ENCODE results near the gene CERS6. TPM values are rescaled to one million over a fixed set of nuclear protein-coding genes. Genes with fewer than 3 reads are reported as not detected.

Gene CERS6
- total RNA-seq, 1 donor from 2014 or later, result 27.7 TPM

GRCh38 chr2:168780669-168781071 is 324.6 kb downstream of the CERS6 start:
- no peak for DNase-seq (ENCODE audit: extremely low spot score in 2 of 2)
- Histone ChIP-seq H3K27me3 (no peaks in the 10 kb centered on the region), H3K4me1 (no peaks in the 10 kb centered on the region), H3K9me3 (no peaks in the 10 kb centered on the region), H3K27ac (no peak overlapping the region), H3K36me3 (no peaks in the 10 kb centered on the region), H3K4me3 (no peak overlapping the region)
- TF ChIP-seq POLR2A (IDR thresholded peaks at IDR 0.05), result no peak
- no peak for TF ChIP-seq POLR2AphosphoS5 (IDR thresholded peaks at IDR 0.05; ENCODE audit: insufficient read depth in 1 of 2, low read depth in 1 of 2)
- no peak for TF ChIP-seq CTCF (IDR thresholded peaks at IDR 0.05)
- intact Hi-C loops (cut with DNase I), result no loop called here

DNA sequence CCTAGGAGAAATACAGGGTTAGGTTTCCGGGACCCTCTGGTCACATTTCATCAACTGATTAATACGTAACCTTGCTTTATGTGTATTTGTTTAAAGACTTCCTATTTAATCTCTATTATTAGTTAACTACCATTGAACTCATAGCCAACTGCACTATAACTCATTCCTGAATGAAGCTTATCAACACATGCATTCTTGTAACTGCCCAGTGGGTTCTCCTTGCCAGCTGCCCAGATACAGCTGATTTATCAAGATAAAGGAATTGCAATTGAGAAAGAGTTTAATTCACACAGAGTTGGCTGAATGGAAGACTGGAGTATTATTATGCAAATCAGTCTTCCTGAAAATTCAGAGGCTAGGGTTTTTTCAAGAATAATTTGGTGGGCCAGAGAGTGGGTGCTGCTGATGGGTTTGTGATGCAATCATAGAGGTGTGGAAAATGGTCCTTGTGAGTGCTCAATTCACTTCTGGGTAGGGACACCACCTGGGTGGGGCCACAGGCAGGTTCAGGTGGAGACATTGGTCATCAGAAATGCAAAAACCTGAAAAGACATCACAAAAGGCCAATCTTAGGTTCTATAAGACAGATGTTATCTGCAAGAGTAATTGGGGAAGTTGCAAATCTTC is 325.2 kb downstream of the CERS6 start:
- H3K36me3 ChIP-seq, result no peaks in the 10 kb centered on the region
- no peaks in the 10 kb centered on the region for H3K4me1 ChIP-seq
- TF ChIP-seq CTCF (IDR thresholded peaks at IDR 0.05), result no peak
- no peak for TF ChIP-seq POLR2A (IDR thresholded peaks at IDR 0.05)
- TF ChIP-seq POLR2AphosphoS5 (IDR thresholded peaks at IDR 0.05; ENCODE audit: insufficient read depth in 1 of 2, low read depth in 1 of 2), result no peak
- H3K27ac ChIP-seq, result no peak overlapping the region
- H3K9me3 ChIP-seq, result no peaks in the 10 kb centered on the region
- no peak overlapping the region for H3K4me3 ChIP-seq
- DNase-seq (ENCODE audit: extremely low spot score in 2 of 2), result no peak
- H3K27me3 ChIP-seq, result no peaks in the 10 kb centered on the region
- intact Hi-C loops (cut with DNase I), result no loop called here

GRCh38 chr2:168782271-168782670 is 326.2 kb downstream of the CERS6 start:
- DNase-seq (ENCODE audit: extremely low spot score in 2 of 2), result no peak
- no peaks in the 10 kb centered on the region for H3K27me3 ChIP-seq
- no peaks in the 10 kb centered on the region for H3K9me3 ChIP-seq
- H3K4me3 ChIP-seq, result no peak overlapping the region
- no peaks in the 10 kb centered on the region for H3K4me1 ChIP-seq
- TF ChIP-seq CTCF (IDR thresholded peaks at IDR 0.05) (no peak), POLR2A (IDR thresholded peaks at IDR 0.05) (no peak), POLR2AphosphoS5 (IDR thresholded peaks at IDR 0.05; ENCODE audit: insufficient read depth in 1 of 2, low read depth in 1 of 2) (no peak)
- intact Hi-C loops (cut with DNase I), result no loop called here
- H3K27ac ChIP-seq, result no peak overlapping the region
- no peaks in the 10 kb centered on the region for H3K36me3 ChIP-seq

GRCh38 chr2:168784993-168785392 is 328.9 kb downstream of the CERS6 start:
- Histone ChIP-seq H3K4me1 (no peaks in the 10 kb centered on the region), H3K27me3 (no peaks in the 10 kb centered on the region), H3K4me3 (no peak overlapping the region), H3K9me3 (no peaks in the 10 kb centered on the region), H3K36me3 (no peaks in the 10 kb centered on the region), H3K27ac (no peak overlapping the region)
- TF ChIP-seq POLR2A (IDR thresholded peaks at IDR 0.05) (no peak), POLR2AphosphoS5 (IDR thresholded peaks at IDR 0.05; ENCODE audit: insufficient read depth in 1 of 2, low read depth in 1 of 2) (no peak), CTCF (IDR thresholded peaks at IDR 0.05) (no peak)
- intact Hi-C loops (cut with DNase I), result no loop called here
- DNase-seq (ENCODE audit: extremely low spot score in 2 of 2), result no peak

GRCh38 chr2:168787098-168787781 is 331.2 kb downstream of the CERS6 start:
- intact Hi-C loops (cut with DNase I), result no loop called here
- Histone ChIP-seq H3K4me1 (no peaks in the 10 kb centered on the region), H3K4me3 (no peak overlapping the region), H3K27ac (no peak overlapping the region), H3K27me3 (no peaks in the 10 kb centered on the region), H3K36me3 (no peaks in the 10 kb centered on the region), H3K9me3 (no peaks in the 10 kb centered on the region)
- TF ChIP-seq CTCF (IDR thresholded peaks at IDR 0.05) (no peak), POLR2A (IDR thresholded peaks at IDR 0.05) (no peak), POLR2AphosphoS5 (IDR thresholded peaks at IDR 0.05; ENCODE audit: insufficient read depth in 1 of 2, low read depth in 1 of 2) (no peak)
- no peak for DNase-seq (ENCODE audit: extremely low spot score in 2 of 2)
